C4-2B (cell line): ENCODE data around the gene MYH2.

ENCODE experiments used
- CTCF ChIP-seq: fragments of 450-650 bp; conservative IDR thresholded peaks from 2 replicates; pipeline ENCODE4 v1.5.1; 2017; ENCODE audit warnings: mild to moderate bottlenecking
- ZFX ChIP-seq: fragments of 450-650 bp; IDR thresholded peaks from 2 replicates; pipeline ENCODE4 v1.6.1; 2017

DNA sequence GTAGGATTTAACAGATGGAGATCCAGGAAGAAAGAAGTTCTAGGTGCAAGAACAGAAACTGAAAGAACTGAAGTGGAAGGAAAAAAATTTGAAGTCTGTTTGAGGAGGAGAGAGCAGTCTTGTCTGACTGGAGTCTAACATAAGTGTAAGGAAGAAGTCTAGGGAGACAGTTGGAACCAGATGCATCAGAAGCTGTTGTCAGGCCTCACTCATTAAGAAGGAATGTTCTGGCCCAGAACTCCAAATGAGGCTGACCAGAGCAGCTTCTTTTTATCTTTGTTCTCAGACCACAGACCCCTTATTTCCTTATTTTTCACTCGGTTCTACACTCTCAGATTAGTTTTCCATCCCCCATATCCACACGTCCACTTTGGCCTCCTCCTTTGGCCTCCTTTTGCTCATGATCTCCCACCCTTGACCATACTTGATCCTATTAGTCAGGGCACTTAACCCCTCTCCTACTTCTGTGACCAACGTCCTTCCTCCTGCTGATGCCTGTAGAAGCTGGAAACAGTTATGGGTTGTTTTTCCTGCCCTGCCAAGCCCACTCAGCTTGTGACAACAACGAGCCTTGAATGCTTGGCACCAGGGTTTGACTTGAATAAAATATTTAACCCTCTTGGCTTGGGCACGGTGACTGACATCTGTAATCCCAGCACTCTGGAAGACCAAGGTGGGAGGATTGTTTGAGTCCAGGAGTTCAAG, 7.0 kb upstream of the MYH2 start:
- no peak for TF ChIP-seq CTCF
- TF ChIP-seq ZFX, result no peak
